Measurements from ENCODE around the gene INPP5E.

Gene INPP5E

GRCh38 chr9:136472640-136473353 is 33.2 kb upstream of the INPP5E start:
- DNase-seq, result no peak

- no peak for DNase-seq
Observed at GRCh38 chr9:136471802-136472487, 32.3 kb upstream of the INPP5E start.

- no peak for DNase-seq
Observed at GRCh38 chr9:136470792-136471469, 31.3 kb upstream of the INPP5E start.

GRCh38 chr9:136470356-136470755 is 30.7 kb upstream of the INPP5E start:
- DNase-seq, result no peak

GRCh38 chr9:136467766-136468165 is 28.1 kb upstream of the INPP5E start:
- no peak for DNase-seq

- no peak for DNase-seq
Observed at GRCh38 chr9:136466155-136466541, 26.5 kb upstream of the INPP5E start.

- no peak for DNase-seq
Observed at GRCh38 chr9:136465500-136466154, 26.0 kb upstream of the INPP5E start.

- no peak for DNase-seq
Observed at GRCh38 chr9:136464241-136464640, 24.6 kb upstream of the INPP5E start.

GRCh38 chr9:136463578-136463977 is 23.9 kb upstream of the INPP5E start:
- no peak for DNase-seq

GRCh38 chr9:136462664-136463063 is 23.0 kb upstream of the INPP5E start:
- DNase-seq, result no peak

GRCh38 chr9:136460772-136461325 is 21.2 kb upstream of the INPP5E start:
- DNase-seq, result no peak

GRCh38 chr9:136459425-136459824 is 19.8 kb upstream of the INPP5E start:
- no peak for DNase-seq

- DNase-seq, result no peak
Observed at GRCh38 chr9:136457326-136457725, 17.7 kb upstream of the INPP5E start.

- DNase-seq, result no peak
Observed at GRCh38 chr9:136456258-136456657, 16.6 kb upstream of the INPP5E start.

- DNase-seq, result no peak
Observed at GRCh38 chr9:136455043-136456002, 15.7 kb upstream of the INPP5E start.

GRCh38 chr9:136454026-136454796 is 14.6 kb upstream of the INPP5E start:
- DNase-seq, result no peak

GRCh38 chr9:136453326-136453725 is 13.7 kb upstream of the INPP5E start:
- DNase-seq, result no peak

GRCh38 chr9:136451221-136451877 is 11.7 kb upstream of the INPP5E start:
- DNase-seq, result peak; percentile 64

GRCh38 chr9:136448655-136449054 is 9.0 kb upstream of the INPP5E start:
- DNase-seq, result no peak

GRCh38 chr9:136447173-136447778 is 7.6 kb upstream of the INPP5E start:
- DNase-seq, result no peak

All from NCI-H526 treated with DMSO at 0.1 percent for 48 hours (cell line).